Activated CD8-positive, alpha-beta T cell treated with anti-CD3 and anti-CD28 coated beads, Interleukin-2, amount 10 ng/mL, durations not matched to agents 7 days and 5 days (primary cell): Measurements from ENCODE around the gene OR2A14. TPM values are rescaled to one million over a fixed set of nuclear protein-coding genes. Genes with fewer than 3 reads are reported as not detected.
"Not testable (repeated sequence)": the region's sequence is repeated elsewhere in the genome, so short reads cannot be mapped to it uniquely, and the experiment has no call there.

ENCODE experiments used
- ATAC-seq: fragments of 150-1000 bp; cut with Tn5 transposase; one replicate; pipeline ENCODE4 v1.10.0; 2021; ENCODE audit warnings: moderate library complexity
- CTCF ChIA-PET: fragments of 350-600 bp; sonication (Branson Sonifier 250); formaldehyde crosslinking; loops from one replicate; lab custom pipeline; 2021; ENCODE audit warnings: antibody characterized with exemption; lab: Charles Lee
- POLR2A ChIA-PET: fragments of 350-600 bp; sonication (Branson Sonifier 250); formaldehyde crosslinking; loops from one replicate; lab custom pipeline; 2021; ENCODE audit warnings: antibody characterized with exemption; lab: Charles Lee
- DNase-seq: peaks from one replicate; pipeline ENCODE4 v3.0.0-alpha.2; 2020
- H3K27ac Mint-ChIP-seq: one replicate; pipeline ENCODE4 v1.8.0; 2021; ENCODE audit warnings: mild to moderate bottlenecking, mixed read lengths
- H3K27me3 Mint-ChIP-seq: one replicate; pipeline ENCODE4 v1.8.0; 2021; ENCODE audit warnings: low read depth, mixed read lengths
- H3K36me3 Mint-ChIP-seq: one replicate; pipeline ENCODE4 v1.8.0; 2021; ENCODE audit warnings: low read depth, mixed read lengths
- H3K4me1 Mint-ChIP-seq: one replicate; pipeline ENCODE4 v1.8.0; 2021; ENCODE audit warnings: low read depth, mixed read lengths
- H3K4me3 Mint-ChIP-seq: one replicate; pipeline ENCODE4 v1.8.0; 2021; ENCODE audit warnings: mild to moderate bottlenecking, mixed read lengths
- H3K9me3 Mint-ChIP-seq: one replicate; pipeline ENCODE4 v1.8.0; 2022; ENCODE audit warnings: mixed read lengths; ENCODE audit not compliant: insufficient read depth
- total RNA-seq, 2 experiments: library from RNA; stranded (reverse); gene quantifications; one replicate each; pipeline ENCODE4 v1.2.3, GENCODE V29; 2021

Gene OR2A14
- total RNA-seq, 2 experiments from 2014 or later, result not detected

- Mint-ChIP-seq H3K9me3 (no peaks in the 10 kb centered on the region), H3K36me3 (no peaks in the 10 kb centered on the region), H3K4me1 (no peaks in the 10 kb centered on the region), H3K27ac (no peak overlapping the region), H3K4me3 (no peak overlapping the region), H3K27me3 (peaks cover 6% of the 10 kb centered on the region)
- ATAC-seq, result no peak
- POLR2A ChIA-PET, result no interaction called here
- DNase-seq, result no peak
- CTCF ChIA-PET, result no interaction called here
Observed at GRCh38 chr7:144118341-144118740, 4.6 kb upstream of the OR2A14 start.

GRCh38 chr7:144127714-144128334, 4.8 kb downstream of the OR2A14 start:
- H3K27me3 Mint-ChIP-seq, result no peaks in the 10 kb centered on the region
- CTCF ChIA-PET, result interaction anchor here (0.6 to 2.5 kb wide), 35 partner anchors 9 to 887 kb away, joined by 3 to 24 read pairs (median 4); partner anchors contain the start of gene TCAF1

GRCh38 chr7:144129601-144130000, 6.6 kb downstream of the OR2A14 start:
- POLR2A ChIA-PET, DNase-seq, H3K36me3 Mint-ChIP-seq, ATAC-seq, H3K27me3 Mint-ChIP-seq, H3K27ac Mint-ChIP-seq, H3K4me3 Mint-ChIP-seq, H3K9me3 Mint-ChIP-seq, H3K4me1 Mint-ChIP-seq: not testable (repeated sequence)
- CTCF ChIA-PET, result interaction anchor here (2.5 kb wide), 1 partner anchor 393 kb away, joined by 24 read pairs; no protein-coding TSS in a partner anchor

More at GRCh38 chr7:144127714-144128334, 4.8 kb downstream of the OR2A14 start:
- H3K4me1 Mint-ChIP-seq, result no peaks in the 10 kb centered on the region
- DNase-seq, result peak; percentile 92
- peak; percentile 99 for ATAC-seq
- no peak overlapping the region for H3K4me3 Mint-ChIP-seq
- no peaks in the 10 kb centered on the region for H3K9me3 Mint-ChIP-seq
- no peak overlapping the region for H3K27ac Mint-ChIP-seq
- H3K36me3 Mint-ChIP-seq, result no peaks in the 10 kb centered on the region
- POLR2A ChIA-PET, result no interaction called here

GRCh38 chr7:144130730-144131129, 7.8 kb downstream of the OR2A14 start:
- Mint-ChIP-seq H3K9me3 (no peaks in the 10 kb centered on the region), H3K36me3 (no peaks in the 10 kb centered on the region), H3K27ac (no peak overlapping the region), H3K4me1 (no peaks in the 10 kb centered on the region), H3K4me3 (no peak overlapping the region), H3K27me3 (no peaks in the 10 kb centered on the region)
- CTCF ChIA-PET, result no interaction called here
- DNase-seq, result no peak
- POLR2A ChIA-PET, result no interaction called here
- no peak for ATAC-seq

GRCh38 chr7:144132262-144132661, 9.3 kb downstream of the OR2A14 start:
- Mint-ChIP-seq H3K4me1 (no peaks in the 10 kb centered on the region), H3K27me3 (no peaks in the 10 kb centered on the region), H3K4me3 (no peak overlapping the region), H3K36me3 (no peaks in the 10 kb centered on the region), H3K9me3 (no peaks in the 10 kb centered on the region), H3K27ac (no peak overlapping the region)
- ChIA-PET CTCF (no interaction called here), POLR2A (no interaction called here)
- DNase-seq, result no peak
- ATAC-seq, result no peak

- H3K9me3 Mint-ChIP-seq, result no peaks in the 10 kb centered on the region
- no peaks in the 10 kb centered on the region for H3K27me3 Mint-ChIP-seq
- CTCF ChIA-PET, result no interaction called here
- no peak for DNase-seq
- H3K27ac Mint-ChIP-seq, result no peak overlapping the region
- H3K4me1 Mint-ChIP-seq, result no peaks in the 10 kb centered on the region
- no peaks in the 10 kb centered on the region for H3K36me3 Mint-ChIP-seq
- POLR2A ChIA-PET, result no interaction called here
- H3K4me3 Mint-ChIP-seq, result no peak overlapping the region
- ATAC-seq, result no peak
Observed at GRCh38 chr7:144133307-144133706, 10.3 kb downstream of the OR2A14 start.

GRCh38 chr7:144134116-144134515, 11.1 kb downstream of the OR2A14 start:
- Mint-ChIP-seq H3K27ac (no peak overlapping the region), H3K27me3 (no peaks in the 10 kb centered on the region), H3K4me3 (no peak overlapping the region), H3K36me3 (no peaks in the 10 kb centered on the region), H3K9me3 (no peaks in the 10 kb centered on the region), H3K4me1 (no peaks in the 10 kb centered on the region)
- DNase-seq (no peak), ATAC-seq (no peak)
- POLR2A ChIA-PET, result no interaction called here
- CTCF ChIA-PET, result no interaction called here

GRCh38 chr7:144137501-144137900, 14.5 kb downstream of the OR2A14 start:
- H3K9me3 Mint-ChIP-seq, result no peaks in the 10 kb centered on the region
- ChIA-PET POLR2A (no interaction called here), CTCF (interaction anchor here (2.6 kb wide), 1 partner anchor 9 kb away, joined by 8 read pairs; no protein-coding TSS in a partner anchor)
- no peaks in the 10 kb centered on the region for H3K4me1 Mint-ChIP-seq
- H3K27me3 Mint-ChIP-seq, result no peaks in the 10 kb centered on the region
- DNase-seq (no peak), ATAC-seq (no peak)
- no peaks in the 10 kb centered on the region for H3K36me3 Mint-ChIP-seq
- H3K4me3 Mint-ChIP-seq, result no peak overlapping the region
- no peak overlapping the region for H3K27ac Mint-ChIP-seq

GRCh38 chr7:144142187-144142586, 19.2 kb downstream of the OR2A14 start:
- Mint-ChIP-seq H3K4me3 (no peak overlapping the region), H3K4me1 (no peaks in the 10 kb centered on the region), H3K27me3 (no peaks in the 10 kb centered on the region), H3K27ac (no peak overlapping the region), H3K9me3 (no peaks in the 10 kb centered on the region), H3K36me3 (no peaks in the 10 kb centered on the region)
- ChIA-PET CTCF (no interaction called here), POLR2A (no interaction called here)
- DNase-seq, result no peak
- no peak for ATAC-seq

GRCh38 chr7:144144426-144144825, 21.4 kb downstream of the OR2A14 start:
- no peak overlapping the region for H3K27ac Mint-ChIP-seq
- H3K27me3 Mint-ChIP-seq, result no peaks in the 10 kb centered on the region
- H3K4me3 Mint-ChIP-seq, result no peak overlapping the region
- no peak for DNase-seq
- ATAC-seq, result no peak
- H3K4me1 Mint-ChIP-seq, result no peaks in the 10 kb centered on the region
- H3K9me3 Mint-ChIP-seq, result peaks cover 15% of the 10 kb centered on the region
- CTCF ChIA-PET, result interaction anchor here (1.5 kb wide), 1 partner anchor 17 kb away, joined by 7 read pairs; no protein-coding TSS in a partner anchor
- POLR2A ChIA-PET, result no interaction called here
- no peaks in the 10 kb centered on the region for H3K36me3 Mint-ChIP-seq

GRCh38 chr7:144148224-144148827, 25.4 kb downstream of the OR2A14 start:
- no peak overlapping the region for H3K4me3 Mint-ChIP-seq
- H3K27ac Mint-ChIP-seq, result no peak overlapping the region
- ChIA-PET CTCF (no interaction called here), POLR2A (no interaction called here)
- H3K4me1 Mint-ChIP-seq, result no peaks in the 10 kb centered on the region
- H3K36me3 Mint-ChIP-seq, result no peaks in the 10 kb centered on the region
- peaks cover 20% of the 10 kb centered on the region for H3K9me3 Mint-ChIP-seq
- no peak for DNase-seq
- ATAC-seq, result no peak
- peaks cover 2% of the 10 kb centered on the region for H3K27me3 Mint-ChIP-seq

GRCh38 chr7:144158861-144159260, 35.9 kb downstream of the OR2A14 start:
- Mint-ChIP-seq H3K4me1 (no peaks in the 10 kb centered on the region), H3K36me3 (no peaks in the 10 kb centered on the region), H3K9me3 (no peaks in the 10 kb centered on the region), H3K4me3 (no peak overlapping the region), H3K27me3 (peaks cover 5% of the 10 kb centered on the region), H3K27ac (no peak overlapping the region)
- no peak for DNase-seq
- no peak for ATAC-seq
- ChIA-PET CTCF (no interaction called here), POLR2A (no interaction called here)
